ENCODE results near the gene SAMD3. TPM values are rescaled to one million over a fixed set of nuclear protein-coding genes. Genes with fewer than 3 reads are reported as not detected.
"Not testable (repeated sequence)": the region's sequence is repeated elsewhere in the genome, so short reads cannot be mapped to it uniquely, and the experiment has no call there.

Gene SAMD3
- polyA plus RNA-seq, 4 donors, result 0.74 to 1.5 (median 0.85) TPM

- no peak for DNase-seq (ENCODE audit: low read depth in 4 of 4, low spot score in 3 of 4)
Observed at GRCh38 chr6:130182466-130182865, 40.3 kb downstream of the SAMD3 start.

DNA sequence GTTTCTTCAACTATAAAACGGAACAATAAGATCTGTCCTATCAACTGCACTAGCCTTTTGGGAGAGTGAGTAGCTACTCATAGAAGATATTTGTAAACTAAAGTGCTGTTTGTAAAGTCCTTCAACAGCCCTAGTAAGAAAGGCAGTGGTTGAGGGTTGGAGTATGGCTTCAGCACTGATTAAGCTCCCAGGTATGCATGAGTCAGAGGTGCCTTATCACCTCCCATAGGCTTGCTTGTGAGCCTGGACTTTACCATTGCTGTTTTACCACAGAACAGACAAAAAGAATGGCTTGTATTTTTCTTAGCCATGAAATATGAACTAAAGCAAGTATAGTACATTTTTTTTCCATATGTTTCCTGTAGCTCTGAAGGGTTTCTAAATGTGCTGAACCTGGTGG is 44.1 kb downstream of the SAMD3 start:
- no peak for DNase-seq (ENCODE audit: low read depth in 4 of 4, low spot score in 3 of 4)

GRCh38 chr6:130176378-130176777 is 46.4 kb downstream of the SAMD3 start:
- DNase-seq (ENCODE audit: low read depth in 4 of 4, low spot score in 3 of 4), result no peak

- not testable (repeated sequence) for DNase-seq (ENCODE audit: low read depth in 4 of 4, low spot score in 3 of 4)
Observed at GRCh38 chr6:130173377-130174004, 49.3 kb downstream of the SAMD3 start.

- DNase-seq (ENCODE audit: low read depth in 4 of 4, low spot score in 3 of 4), result not testable (repeated sequence)
Observed at GRCh38 chr6:130170160-130170559, 52.6 kb downstream of the SAMD3 start.

- DNase-seq (ENCODE audit: low read depth in 4 of 4, low spot score in 3 of 4), result no peak
Observed at GRCh38 chr6:130167655-130168054, 55.1 kb downstream of the SAMD3 start.

GRCh38 chr6:130164251-130164650 is 58.5 kb downstream of the SAMD3 start:
- no peak for DNase-seq (ENCODE audit: low read depth in 4 of 4, low spot score in 3 of 4)

- DNase-seq (ENCODE audit: low read depth in 4 of 4, low spot score in 3 of 4), result no peak
Observed at GRCh38 chr6:130163266-130163665, 59.5 kb downstream of the SAMD3 start.

GRCh38 chr6:130162421-130162820 is 60.3 kb downstream of the SAMD3 start:
- DNase-seq (ENCODE audit: low read depth in 4 of 4, low spot score in 3 of 4), result no peak

DNA sequence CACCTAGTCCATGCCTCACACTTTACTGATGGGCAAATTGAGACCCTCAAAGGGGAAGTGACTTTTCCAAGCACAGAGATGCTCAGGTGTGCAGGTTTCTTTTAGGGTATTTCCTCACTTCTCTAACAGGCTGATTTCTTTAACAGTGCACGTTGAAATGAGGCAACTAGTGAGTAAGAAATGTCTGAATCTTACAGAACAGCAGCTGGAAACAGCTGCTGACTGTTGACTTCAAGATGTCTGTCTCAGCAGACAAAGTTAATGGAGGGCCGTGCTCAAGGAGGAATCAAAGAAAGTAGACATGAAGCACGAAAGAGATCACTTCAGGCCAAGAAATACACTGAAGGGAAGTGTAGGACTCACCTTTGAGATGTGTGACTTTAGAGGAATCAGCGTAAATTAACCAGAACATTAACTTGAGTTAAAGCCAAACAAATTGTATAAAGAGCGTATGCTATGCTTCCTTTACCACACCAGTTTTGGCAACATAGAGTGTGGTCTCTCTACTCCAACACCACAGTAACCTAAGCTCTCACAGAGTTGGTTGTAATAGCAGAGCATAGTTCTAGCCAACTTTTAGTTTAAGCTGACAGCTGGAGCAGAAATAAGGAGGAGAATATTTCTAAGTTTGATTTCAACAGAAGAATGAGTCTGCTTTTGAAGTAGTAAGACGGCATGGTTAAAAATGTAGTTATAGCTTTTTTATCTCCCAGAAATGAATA is 60.9 kb downstream of the SAMD3 start:
- peak; percentile 26 to 47 (median 37) for DNase-seq (ENCODE audit: low read depth in 4 of 4, low spot score in 3 of 4)

DNA sequence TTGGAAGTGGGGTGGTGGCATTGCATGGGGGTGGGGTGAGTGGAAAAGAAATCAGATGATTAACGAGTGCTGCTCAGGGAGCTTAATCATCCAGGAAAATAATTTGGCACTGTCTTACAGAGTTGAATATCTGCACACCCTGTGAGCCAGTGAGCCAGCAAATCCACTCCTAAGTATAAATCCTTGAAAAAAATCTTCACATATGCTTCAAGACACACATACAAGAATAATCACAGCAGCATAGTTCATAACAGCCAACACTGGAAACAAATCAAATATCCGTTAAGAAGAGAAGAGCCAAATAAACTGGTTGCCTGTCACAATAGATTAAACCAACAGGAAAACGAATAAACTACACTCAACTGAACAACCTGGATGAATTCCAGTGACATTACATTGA is 62.8 kb downstream of the SAMD3 start:
- no peak for DNase-seq (ENCODE audit: low read depth in 4 of 4, low spot score in 3 of 4)

- DNase-seq (ENCODE audit: low read depth in 4 of 4, low spot score in 3 of 4), result no peak
Observed at GRCh38 chr6:130158548-130158947, 64.2 kb downstream of the SAMD3 start.

DNA sequence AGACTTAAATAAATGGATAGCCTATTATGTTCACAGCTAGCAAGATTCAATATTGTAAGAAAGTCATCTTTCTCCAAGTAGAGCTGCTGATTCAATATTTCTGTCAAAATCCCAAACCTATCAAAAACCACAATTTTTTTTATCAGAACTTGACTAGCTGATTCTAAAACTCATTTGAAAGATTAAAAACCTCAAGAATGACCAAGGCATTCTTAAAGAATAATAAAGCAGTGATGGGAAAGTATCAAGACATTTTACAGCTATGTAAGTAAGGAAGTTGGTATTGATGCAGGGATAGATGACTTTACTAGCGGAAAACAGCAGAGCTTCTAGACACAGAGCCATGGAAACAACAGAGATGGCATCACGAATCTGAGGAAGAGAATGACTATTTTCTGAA is 64.7 kb downstream of the SAMD3 start:
- DNase-seq (ENCODE audit: low read depth in 4 of 4, low spot score in 3 of 4), result no peak

- no peak for DNase-seq (ENCODE audit: low read depth in 4 of 4, low spot score in 3 of 4)
Observed at GRCh38 chr6:130156908-130157307, 65.8 kb downstream of the SAMD3 start.

DNA sequence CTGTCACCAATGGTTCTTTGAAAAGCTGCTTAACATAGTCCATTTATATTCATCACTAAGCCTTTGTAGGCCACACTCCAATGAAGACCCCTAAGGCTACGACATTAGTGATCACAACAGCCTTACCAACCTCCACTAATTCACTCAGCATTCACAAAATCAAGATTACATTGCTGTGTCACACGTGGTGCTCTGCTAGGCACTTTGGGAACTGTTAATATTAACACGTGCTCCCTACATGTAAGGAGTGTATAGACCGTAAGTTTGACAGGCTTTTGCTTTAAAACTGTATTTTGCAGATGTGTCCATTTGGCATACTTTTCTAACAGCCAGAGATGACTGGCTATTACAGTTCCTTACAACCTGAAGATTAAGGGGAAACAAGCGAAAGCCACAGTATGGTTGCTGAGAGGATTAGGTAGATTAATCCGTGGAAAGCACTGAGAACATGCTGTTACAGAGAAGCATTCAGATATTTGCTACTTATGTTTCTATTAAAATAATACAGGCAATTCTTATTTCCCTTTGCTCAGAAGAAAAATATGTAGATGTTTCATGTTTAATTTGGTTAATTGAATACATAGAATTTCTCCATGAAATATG is 69.7 kb downstream of the SAMD3 start:
- DNase-seq (ENCODE audit: low read depth in 4 of 4, low spot score in 3 of 4), result no peak

- DNase-seq (ENCODE audit: low read depth in 4 of 4, low spot score in 3 of 4), result no peak
Observed at GRCh38 chr6:130150906-130151305, 71.8 kb downstream of the SAMD3 start.

DNA sequence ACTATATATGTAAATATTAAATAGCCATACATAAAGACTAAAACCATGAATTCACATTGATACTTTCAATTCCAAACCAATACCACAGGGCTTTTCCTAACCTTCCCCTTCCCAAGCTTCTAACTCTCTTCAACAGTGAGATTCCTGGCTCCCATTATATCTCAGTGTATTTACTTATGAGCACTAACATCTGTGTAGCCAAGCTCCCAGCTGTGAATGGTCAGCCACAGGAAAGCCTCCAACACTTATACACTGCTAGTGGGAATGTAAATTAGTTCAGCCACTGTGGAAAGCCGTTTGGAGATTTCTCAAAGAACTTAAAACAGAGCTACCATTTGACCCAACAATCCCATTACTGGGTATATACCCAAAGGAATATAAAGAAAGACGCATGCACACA is 73.7 kb downstream of the SAMD3 start:
- not testable (repeated sequence) for DNase-seq (ENCODE audit: low read depth in 4 of 4, low spot score in 3 of 4)

DNA sequence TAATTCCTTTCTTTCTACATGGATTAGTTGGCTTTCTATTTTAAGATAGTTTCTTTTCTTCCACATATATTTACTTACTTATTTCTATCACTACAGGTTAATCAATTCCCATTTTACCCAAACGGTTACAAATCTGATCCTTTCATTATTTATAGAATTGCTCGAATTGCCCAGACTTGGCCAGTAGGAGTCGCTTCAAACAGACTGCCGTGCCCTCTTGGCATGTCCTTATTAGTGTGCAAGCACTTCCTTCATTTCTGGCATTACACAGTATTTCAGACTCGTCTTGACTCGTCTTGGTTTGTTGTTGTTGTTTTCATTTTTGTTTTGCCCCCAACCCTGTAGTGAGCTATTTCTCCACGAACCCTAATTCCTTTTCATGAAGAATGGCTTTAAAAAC is 74.6 kb downstream of the SAMD3 start:
- DNase-seq (ENCODE audit: low read depth in 4 of 4, low spot score in 3 of 4), result no peak

GRCh38 chr6:130147111-130147510 is 75.6 kb downstream of the SAMD3 start:
- DNase-seq (ENCODE audit: low read depth in 4 of 4, low spot score in 3 of 4), result no peak

GRCh38 chr6:130143709-130144108 is 79.0 kb downstream of the SAMD3 start:
- DNase-seq (ENCODE audit: low read depth in 4 of 4, low spot score in 3 of 4), result no peak

GRCh38 chr6:130140084-130140483 is 82.7 kb downstream of the SAMD3 start:
- DNase-seq (ENCODE audit: low read depth in 4 of 4, low spot score in 3 of 4), result no peak

GRCh38 chr6:130138909-130139242 is 83.9 kb downstream of the SAMD3 start:
- no peak for DNase-seq (ENCODE audit: low read depth in 4 of 4, low spot score in 3 of 4)

All from right renal pelvis (tissue), 4 donors.